ENCODE results near the gene FNDC1.

- no peak for TF ChIP-seq SPI1 (IDR thresholded peaks at IDR 0.05; ENCODE audit: borderline replicate concordance, insufficient read depth, low read depth, low read length)
- TF ChIP-seq, protein P1, sequence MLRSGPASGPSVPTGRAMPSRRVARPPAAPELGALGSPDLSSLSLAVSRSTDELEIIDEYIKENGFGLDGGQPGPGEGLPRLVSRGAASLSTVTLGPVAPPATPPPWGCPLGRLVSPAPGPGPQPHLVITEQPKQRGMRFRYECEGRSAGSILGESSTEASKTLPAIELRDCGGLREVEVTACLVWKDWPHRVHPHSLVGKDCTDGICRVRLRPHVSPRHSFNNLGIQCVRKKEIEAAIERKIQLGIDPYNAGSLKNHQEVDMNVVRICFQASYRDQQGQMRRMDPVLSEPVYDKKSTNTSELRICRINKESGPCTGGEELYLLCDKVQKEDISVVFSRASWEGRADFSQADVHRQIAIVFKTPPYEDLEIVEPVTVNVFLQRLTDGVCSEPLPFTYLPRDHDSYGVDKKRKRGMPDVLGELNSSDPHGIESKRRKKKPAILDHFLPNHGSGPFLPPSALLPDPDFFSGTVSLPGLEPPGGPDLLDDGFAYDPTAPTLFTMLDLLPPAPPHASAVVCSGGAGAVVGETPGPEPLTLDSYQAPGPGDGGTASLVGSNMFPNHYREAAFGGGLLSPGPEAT (IDR thresholded peaks at IDR 0.05; ENCODE audit: low read depth), result no peak
- no peak for TF ChIP-seq NRF1 (conservative IDR thresholded peaks at IDR 0.05; ENCODE audit: low read depth, low read length)
- TF ChIP-seq TCF12 (IDR thresholded peaks at IDR 0.05; ENCODE audit: low read depth, low read length), result no peak
- no peak for TF ChIP-seq JUND (IDR thresholded peaks at IDR 0.05; ENCODE audit: low read depth, low read length)
- no peak for TF ChIP-seq BHLHE40 (IDR thresholded peaks at IDR 0.05; ENCODE audit: borderline replicate concordance in 1 of 2, low read depth in 2 of 2, low read length in 1 of 2)
- TF ChIP-seq POLR2A (IDR thresholded peaks at IDR 0.05; ENCODE audit: low read depth, low read length), result no peak
- TF ChIP-seq POLR2AphosphoS2 (IDR thresholded peaks at IDR 0.05; ENCODE audit: low read depth, low read length), result no peak
- TF ChIP-seq, protein P2, sequence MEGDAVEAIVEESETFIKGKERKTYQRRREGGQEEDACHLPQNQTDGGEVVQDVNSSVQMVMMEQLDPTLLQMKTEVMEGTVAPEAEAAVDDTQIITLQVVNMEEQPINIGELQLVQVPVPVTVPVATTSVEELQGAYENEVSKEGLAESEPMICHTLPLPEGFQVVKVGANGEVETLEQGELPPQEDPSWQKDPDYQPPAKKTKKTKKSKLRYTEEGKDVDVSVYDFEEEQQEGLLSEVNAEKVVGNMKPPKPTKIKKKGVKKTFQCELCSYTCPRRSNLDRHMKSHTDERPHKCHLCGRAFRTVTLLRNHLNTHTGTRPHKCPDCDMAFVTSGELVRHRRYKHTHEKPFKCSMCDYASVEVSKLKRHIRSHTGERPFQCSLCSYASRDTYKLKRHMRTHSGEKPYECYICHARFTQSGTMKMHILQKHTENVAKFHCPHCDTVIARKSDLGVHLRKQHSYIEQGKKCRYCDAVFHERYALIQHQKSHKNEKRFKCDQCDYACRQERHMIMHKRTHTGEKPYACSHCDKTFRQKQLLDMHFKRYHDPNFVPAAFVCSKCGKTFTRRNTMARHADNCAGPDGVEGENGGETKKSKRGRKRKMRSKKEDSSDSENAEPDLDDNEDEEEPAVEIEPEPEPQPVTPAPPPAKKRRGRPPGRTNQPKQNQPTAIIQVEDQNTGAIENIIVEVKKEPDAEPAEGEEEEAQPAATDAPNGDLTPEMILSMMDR (IDR thresholded peaks at IDR 0.05 in 2 of 3, conservative IDR thresholded peaks at IDR 0.05 in 1 of 3; ENCODE audit: control insufficient read depth in 2 of 3, extremely low read depth in 1 of 3, insufficient read depth in 1 of 3, low read depth in 3 of 3, low read length in 3 of 3), result no peak
- TF ChIP-seq CEBPZ (IDR thresholded peaks at IDR 0.05; ENCODE audit: low read depth, low read length), result no peak
- no peak for TF ChIP-seq NR2C1 (IDR thresholded peaks at IDR 0.05)
- TF ChIP-seq ZNF274 (IDR thresholded peaks at IDR 0.05; ENCODE audit: insufficient read depth, insufficient read length), result no peak
These were observed 28.1 kb downstream of the FNDC1 start for GRCh38 chr6:159197251-159197650.
